Left ventricle myocardium superior (tissue), 1 donor: ENCODE data around the gene FAM180A. TPM values are rescaled to one million over a fixed set of nuclear protein-coding genes. Genes with fewer than 3 reads are reported as not detected.
"Not testable (repeated sequence)": the region's sequence is repeated elsewhere in the genome, so short reads cannot be mapped to it uniquely, and the experiment has no call there.

Source experiments
- ATAC-seq: fragments of 200-7000 bp; cut with Tn5 transposase; one replicate; pipeline ENCODE4 v1.9.1; 2020; ENCODE audit warnings: mild to moderate bottlenecking, moderate library complexity
- DNase-seq: peaks from one replicate; pipeline ENCODE4 v3.0.0-alpha.2; 2020
- intact Hi-C: fragments of 100-400 bp; cut with micrococcal nuclease; formaldehyde crosslinking; loops from one replicate; pipeline ENCODE4 v1.11.0; 2022
- total RNA-seq: library from RNA; stranded (reverse); fragmentation: NEBNext Ultra II Directional; extraction: Animal tissue kit (Norgen Biotek cat#: 25700); gene quantifications from one replicate; pipeline ENCODE4 v1.2.1, GENCODE V29; 2021
- donor health status: DM: no; HTN: yes; CAD: no; lungs with severe emphysema.

The FAM180A gene
- total RNA-seq, 1 donor from 2014 or later, result 11.4 TPM

GRCh38 chr7:135744938-135745702 lies 3.5 kb downstream of the FAM180A start:
- no peak for ATAC-seq
- no peak for DNase-seq
- intact Hi-C loops, result no loop called here

- intact Hi-C loops, result no loop called here
- DNase-seq (peak; percentile 50), ATAC-seq (peak; percentile 30)
Measured at GRCh38 chr7:135743907-135744731, 4.5 kb downstream of the FAM180A start.

GRCh38 chr7:135742371-135742770 lies 6.2 kb downstream of the FAM180A start:
- ATAC-seq (no peak), DNase-seq (no peak)

GRCh38 chr7:135741905-135742304 lies 6.7 kb downstream of the FAM180A start:
- peak; percentile 15 for ATAC-seq
- intact Hi-C loops, result no loop called here
- peak; percentile 61 for DNase-seq

More at GRCh38 chr7:135742371-135742770, 6.2 kb downstream of the FAM180A start:
- intact Hi-C loops, result no loop called here

GRCh38 chr7:135740889-135741288 lies 7.7 kb downstream of the FAM180A start:
- intact Hi-C loops, result no loop called here
- no peak for DNase-seq
- ATAC-seq, result no peak

GRCh38 chr7:135737306-135737647 lies 11.3 kb downstream of the FAM180A start:
- ATAC-seq, intact Hi-C loops, DNase-seq: not testable (repeated sequence)

GRCh38 chr7:135736586-135737305 lies 11.9 kb downstream of the FAM180A start:
- no peak for ATAC-seq

GRCh38 chr7:135734343-135734689 lies 14.3 kb downstream of the FAM180A start:
- intact Hi-C loops, result no loop called here
- DNase-seq, result no peak
- ATAC-seq, result no peak

More at GRCh38 chr7:135736586-135737305, 11.9 kb downstream of the FAM180A start:
- intact Hi-C loops, result no loop called here
- no peak for DNase-seq

- intact Hi-C loops, result no loop called here
- DNase-seq, result no peak
- no peak for ATAC-seq
Measured at GRCh38 chr7:135733603-135734342, 14.8 kb downstream of the FAM180A start.

GRCh38 chr7:135731131-135731530 lies 17.5 kb downstream of the FAM180A start:
- no peak for ATAC-seq

GRCh38 chr7:135729230-135729629 lies 19.4 kb downstream of the FAM180A start:
- intact Hi-C loops, result no loop called here
- no peak for DNase-seq
- no peak for ATAC-seq

More at GRCh38 chr7:135731131-135731530, 17.5 kb downstream of the FAM180A start:
- intact Hi-C loops, result no loop called here
- no peak for DNase-seq

GRCh38 chr7:135728136-135728669 lies 20.4 kb downstream of the FAM180A start, which contains the start of gene SLC13A4:
Gene SLC13A4, minus strand, starts transcription at chr7:135728186. Its CDS starts 690 bp downstream, at chr7:135727496.
- DNase-seq, result no peak
- intact Hi-C loops, result no loop called here
- ATAC-seq, result no peak

GRCh38 chr7:135726911-135727673 lies 21.5 kb downstream of the FAM180A start:
- no peak for DNase-seq
- ATAC-seq, result no peak
- intact Hi-C loops, result no loop called here

GRCh38 chr7:135726276-135726788 lies 22.3 kb downstream of the FAM180A start:
- intact Hi-C loops, result no loop called here
- ATAC-seq, result no peak
- DNase-seq, result no peak

- ATAC-seq (no peak), DNase-seq (no peak)
- intact Hi-C loops, result no loop called here
Measured at GRCh38 chr7:135723411-135723810, 25.2 kb downstream of the FAM180A start.

GRCh38 chr7:135721198-135721820 lies 27.3 kb downstream of the FAM180A start:
- intact Hi-C loops, result no loop called here
- no peak for ATAC-seq

GRCh38 chr7:135719688-135720087 lies 28.9 kb downstream of the FAM180A start:
- DNase-seq, result no peak
- intact Hi-C loops, result no loop called here

More at GRCh38 chr7:135721198-135721820, 27.3 kb downstream of the FAM180A start:
- DNase-seq, result no peak

More at GRCh38 chr7:135719688-135720087, 28.9 kb downstream of the FAM180A start:
- ATAC-seq, result no peak
